ENCODE results near the gene SMARCA2. TPM values are rescaled to one million over a fixed set of nuclear protein-coding genes. Genes with fewer than 3 reads are reported as not detected.
A peak's percentile ranks its signal among the peaks of the same experiment; 100 is the strongest.

SMARCA2 gene
- total RNA-seq (2014; rRNA removed; shearing (Covaris generic)): 27.8 and 36.1 TPM in 2 replicates

GRCh38 chr9:2014696-2015580, at the start of gene SMARCA2:
TSS of gene SMARCA2 (plus strand) at chr9:2015347. CDS start at chr9:2029023, 13,676 bp downstream.
- peak; percentile 93 for DNase-seq (ENCODE audit: low spot score)

- no peak for DNase-seq (ENCODE audit: low spot score)
Observed at GRCh38 chr9:1966725-1967366, 48.3 kb upstream of the SMARCA2 start.

DNA sequence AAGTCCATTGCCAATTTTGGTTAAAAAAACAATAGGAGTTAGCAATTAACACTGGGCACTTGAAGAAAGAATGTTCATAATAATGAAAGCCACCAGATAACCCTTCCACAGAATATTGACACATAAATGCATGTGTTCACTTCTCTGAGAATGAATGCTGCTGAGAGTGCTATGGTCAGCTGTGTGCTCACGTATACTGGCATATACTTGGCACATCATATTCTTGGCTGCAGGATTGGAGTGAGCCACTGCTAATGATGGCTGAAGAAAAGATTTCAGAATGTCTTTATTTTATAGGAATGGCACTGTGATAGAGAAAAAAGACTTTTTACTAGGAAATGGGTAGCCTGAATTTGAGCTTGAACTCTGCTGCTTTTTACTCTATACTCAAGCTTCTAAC, 46.0 kb upstream of the SMARCA2 start:
- DNase-seq (ENCODE audit: low spot score): no peak

GRCh38 chr9:1969898-1970297, 45.2 kb upstream of the SMARCA2 start:
- no peak for DNase-seq (ENCODE audit: low spot score)

DNA sequence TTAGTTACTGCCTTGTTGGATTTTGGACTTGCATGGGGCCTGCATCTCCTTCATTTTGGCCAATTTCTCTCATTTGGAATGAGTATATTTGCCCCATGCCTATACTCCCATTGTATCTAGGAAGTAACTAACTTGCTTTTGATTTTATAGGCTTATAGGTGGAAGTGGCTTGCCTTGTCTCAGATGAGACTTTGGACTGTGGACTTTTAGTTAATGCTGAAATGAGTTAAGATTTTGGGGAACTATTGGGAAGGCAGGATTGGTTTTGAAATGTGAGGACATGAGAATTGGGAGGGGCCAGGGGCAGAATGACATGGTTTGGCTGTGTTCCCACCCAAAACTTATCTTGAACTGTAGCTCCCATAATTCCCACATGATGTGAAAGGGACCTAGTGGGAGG, 42.5 kb upstream of the SMARCA2 start:
- no peak for DNase-seq (ENCODE audit: low spot score)

DNA sequence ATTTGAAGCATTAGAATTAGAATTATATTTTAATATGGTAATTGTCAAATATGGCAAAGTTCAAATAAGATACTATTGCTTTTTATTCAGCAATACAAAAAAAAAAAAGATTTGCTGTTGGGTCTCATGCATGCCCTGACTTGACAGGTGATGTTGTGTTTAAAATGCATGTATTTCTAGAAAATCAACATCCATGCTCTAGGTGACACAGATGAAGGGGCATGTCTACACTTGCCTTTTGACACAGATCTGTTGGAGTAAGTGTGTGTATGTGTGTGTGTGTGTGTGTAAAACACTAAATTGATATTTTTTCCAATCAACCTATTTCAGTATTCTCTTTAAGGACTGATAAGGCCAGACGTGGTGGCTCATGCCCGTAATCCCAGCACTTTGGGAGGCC, 38.1 kb upstream of the SMARCA2 start:
- DNase-seq (ENCODE audit: low spot score): no peak

DNA sequence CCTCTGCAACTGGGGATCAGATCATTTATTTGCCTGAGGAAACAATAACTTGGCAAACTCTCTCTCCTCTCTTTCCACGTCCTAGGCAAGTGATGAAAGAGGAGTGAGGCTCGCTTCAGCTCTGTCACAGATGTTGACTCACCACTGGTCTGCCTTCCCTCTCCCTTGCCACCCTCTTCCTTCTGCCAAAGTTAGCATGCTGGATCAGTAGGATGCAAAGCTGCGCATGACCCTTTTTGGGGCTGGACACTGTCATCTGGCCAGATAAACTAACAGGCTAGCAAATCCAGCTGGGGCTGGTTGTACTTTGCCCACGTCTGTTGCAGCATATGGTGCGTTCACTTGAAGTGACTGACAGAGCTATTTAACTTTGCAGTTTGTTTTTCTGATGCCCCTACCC, 36.2 kb upstream of the SMARCA2 start:
- DNase-seq (ENCODE audit: low spot score): no peak

DNA sequence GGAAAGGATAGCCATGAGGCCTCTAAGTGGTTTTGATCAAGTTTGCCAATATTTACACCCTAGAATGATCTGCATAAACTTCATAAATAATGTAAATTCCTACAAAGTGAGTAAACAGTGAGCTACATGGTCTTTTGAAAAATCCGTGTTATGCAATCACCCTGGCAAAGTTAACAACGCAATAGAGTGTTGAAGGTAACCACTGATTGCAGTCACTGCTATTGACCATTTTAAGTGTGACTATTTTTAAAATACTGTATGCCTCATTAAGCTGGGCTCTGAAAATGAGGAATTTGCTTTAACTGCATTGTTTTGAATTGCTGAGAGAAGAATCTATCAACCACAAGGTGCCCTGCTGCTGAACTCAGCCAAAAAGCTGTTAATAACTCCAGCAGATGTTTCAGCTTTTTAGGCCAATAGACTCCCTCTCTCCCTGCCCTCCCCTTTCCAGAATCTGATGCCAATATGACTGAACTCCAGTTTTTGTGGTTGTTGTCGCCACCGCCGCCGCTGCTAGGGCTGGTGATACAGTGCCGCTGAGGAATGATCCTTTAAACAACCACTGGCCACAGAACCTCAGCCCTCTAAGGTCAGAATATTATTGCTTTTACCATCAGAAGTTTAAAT, 35.3 kb upstream of the SMARCA2 start:
- DNase-seq (ENCODE audit: low spot score): no peak

- DNase-seq (ENCODE audit: low spot score): no peak
Observed at GRCh38 chr9:1980387-1980786, 34.8 kb upstream of the SMARCA2 start.

DNA sequence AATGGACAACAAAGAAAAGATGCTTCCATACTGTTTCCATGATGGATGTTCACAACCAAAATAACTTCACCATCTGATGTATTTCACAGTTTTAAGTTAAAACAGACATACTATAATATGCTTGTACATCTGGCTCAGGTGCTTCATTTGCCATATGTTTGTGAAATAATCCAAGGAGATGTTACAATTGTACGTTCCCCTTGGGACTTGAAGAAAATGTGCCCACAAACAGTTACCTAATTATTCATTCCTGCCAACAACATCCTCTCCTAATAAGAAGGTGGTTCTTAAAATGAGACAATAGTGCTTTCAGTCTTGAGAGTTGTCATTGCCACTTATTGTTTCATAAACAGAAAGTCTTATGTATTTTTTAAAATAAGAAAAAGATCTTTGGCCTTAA, 33.1 kb upstream of the SMARCA2 start:
- DNase-seq (ENCODE audit: low spot score): no peak

DNA sequence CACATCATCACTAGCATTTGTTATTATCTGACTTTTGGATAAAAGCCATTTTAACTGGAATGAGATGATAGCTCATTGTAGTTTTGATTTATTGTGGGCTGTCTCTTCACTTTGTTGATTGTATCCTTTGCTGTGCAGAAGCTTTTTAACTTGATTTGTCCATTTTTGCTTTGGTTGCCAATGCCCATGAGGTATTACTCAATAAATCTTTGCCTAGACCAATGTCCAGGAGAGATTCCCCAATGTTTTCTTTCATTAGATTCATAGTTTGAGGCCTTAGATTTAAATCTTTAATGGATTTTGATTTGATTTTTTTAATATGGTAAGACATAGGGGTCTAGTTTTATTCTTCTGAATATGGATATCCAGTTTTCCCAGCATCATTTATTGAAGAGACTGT, 28.8 kb upstream of the SMARCA2 start:
- DNase-seq (ENCODE audit: low spot score): no peak

DNA sequence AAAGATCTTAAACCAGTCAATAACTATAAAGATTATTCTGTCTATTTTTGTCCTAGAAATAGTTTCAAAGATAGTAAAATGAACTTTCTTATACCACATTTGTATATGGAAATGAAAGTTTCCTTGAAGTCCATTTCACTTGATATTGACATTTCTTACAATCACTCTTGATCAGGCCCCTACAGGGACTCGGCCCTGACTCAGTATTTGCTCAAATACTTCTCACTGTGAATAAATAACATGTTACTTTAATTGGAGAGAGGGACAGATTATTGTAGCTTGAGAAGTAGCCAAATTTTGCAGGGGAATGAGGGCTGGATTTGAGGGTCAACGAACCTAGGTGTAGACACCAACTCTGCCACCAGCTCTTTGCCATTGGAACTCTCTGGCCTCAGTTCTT, 25.6 kb upstream of the SMARCA2 start:
- no peak for DNase-seq (ENCODE audit: low spot score)

GRCh38 chr9:1994180-1994579, 21.0 kb upstream of the SMARCA2 start:
- DNase-seq (ENCODE audit: low spot score): no peak

DNA sequence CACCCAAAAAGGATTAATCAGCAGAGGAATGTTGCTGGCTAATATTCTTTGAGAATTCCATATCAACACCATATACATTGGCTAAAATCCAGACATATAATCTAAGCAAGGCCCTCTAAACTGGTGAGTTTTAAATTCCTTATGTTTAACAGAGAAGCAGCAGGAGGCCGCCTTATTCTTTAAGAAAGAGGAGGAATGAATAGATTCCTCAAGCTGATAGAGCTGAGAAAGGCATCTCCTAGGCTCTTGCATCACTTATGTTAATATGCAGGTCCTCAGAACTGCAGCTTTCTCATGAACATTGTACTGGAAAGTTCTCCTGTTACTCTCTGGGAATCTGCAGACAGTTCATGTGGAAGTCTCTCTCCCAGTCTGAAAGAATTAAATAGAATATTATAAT, 20.1 kb upstream of the SMARCA2 start:
- DNase-seq (ENCODE audit: low spot score): no peak

- no peak for DNase-seq (ENCODE audit: low spot score)
Observed at GRCh38 chr9:1996156-1996555, 19.0 kb upstream of the SMARCA2 start.

DNA sequence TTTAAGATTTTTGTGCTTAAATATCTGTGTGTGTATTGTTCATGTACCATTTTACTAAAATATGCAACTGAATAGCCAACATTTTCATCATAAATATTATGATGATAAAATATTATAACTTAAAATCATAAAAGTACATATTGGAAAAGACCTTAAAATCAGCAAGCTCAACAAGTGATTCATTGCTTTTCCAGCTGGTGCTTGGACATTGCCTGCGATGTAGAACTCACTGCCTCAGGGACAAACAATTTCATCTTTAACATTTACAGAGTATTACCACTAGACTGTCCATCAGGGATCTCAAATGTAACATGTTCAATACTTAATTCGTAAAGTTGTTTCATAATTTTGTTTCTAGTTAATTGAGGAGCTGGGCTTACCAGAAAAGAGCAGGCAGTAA, 17.5 kb upstream of the SMARCA2 start:
- DNase-seq (ENCODE audit: low spot score): no peak

DNA sequence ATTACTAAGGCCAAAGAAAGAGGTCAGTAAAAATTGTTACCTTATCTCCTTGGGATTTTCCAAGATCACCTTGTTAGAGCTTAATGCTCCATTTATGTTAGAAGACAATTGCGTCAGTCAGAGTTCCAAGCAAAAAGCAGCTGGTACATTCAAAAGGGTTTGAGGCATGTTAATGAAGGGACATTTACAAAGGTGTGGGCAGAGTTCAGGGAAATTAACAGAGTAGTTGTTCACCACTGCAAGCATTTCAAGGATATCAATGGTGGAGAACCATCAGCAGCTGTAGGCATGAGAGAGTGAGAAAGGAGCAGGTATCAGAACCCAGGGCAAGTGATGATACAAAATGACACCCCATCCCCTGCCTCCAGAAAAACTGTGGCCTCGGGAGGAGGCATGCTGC, 17.0 kb upstream of the SMARCA2 start:
- no peak for DNase-seq (ENCODE audit: low spot score)

DNA sequence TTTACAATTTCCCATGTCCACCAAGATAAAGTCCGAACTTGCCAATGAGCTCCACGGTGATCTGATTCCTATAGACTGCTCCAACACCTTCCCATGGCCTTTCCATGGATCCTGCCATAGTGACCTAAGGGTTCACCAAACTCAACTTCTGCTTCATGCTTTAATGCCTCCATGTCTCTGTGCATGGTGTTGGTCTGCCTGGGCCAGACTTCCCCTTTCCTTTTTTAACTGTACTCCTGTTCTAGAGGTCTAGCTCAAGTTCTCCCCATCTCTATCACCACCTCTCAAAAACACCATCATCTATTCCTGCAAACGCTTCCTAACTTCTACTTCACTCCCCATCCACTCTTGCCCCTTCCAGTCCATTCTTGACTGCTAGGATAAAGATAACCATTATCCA, 14.8 kb upstream of the SMARCA2 start:
- DNase-seq (ENCODE audit: low spot score): no peak

DNA sequence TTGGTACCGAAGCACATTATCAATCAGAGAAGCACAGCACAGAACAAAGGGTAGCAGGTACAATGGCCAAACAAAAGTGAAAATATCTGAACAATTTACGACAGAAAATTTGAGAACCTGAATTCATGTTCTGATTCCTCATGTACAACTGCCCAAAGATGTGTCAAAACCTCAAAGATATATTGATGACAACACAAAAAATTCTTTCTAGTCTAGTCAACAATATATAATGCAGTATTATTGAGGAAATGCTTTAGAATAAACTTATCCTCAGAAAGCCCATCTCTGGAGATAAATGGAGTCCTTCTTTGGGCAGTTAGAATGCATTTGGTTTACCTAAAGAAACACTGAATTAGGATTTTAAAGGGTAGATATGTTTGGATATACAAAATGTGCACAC, 6.8 kb upstream of the SMARCA2 start:
- no peak for DNase-seq (ENCODE audit: low spot score)

GRCh38 chr9:2012347-2012746, 2.8 kb upstream of the SMARCA2 start:
- DNase-seq (ENCODE audit: low spot score): no peak

DNA sequence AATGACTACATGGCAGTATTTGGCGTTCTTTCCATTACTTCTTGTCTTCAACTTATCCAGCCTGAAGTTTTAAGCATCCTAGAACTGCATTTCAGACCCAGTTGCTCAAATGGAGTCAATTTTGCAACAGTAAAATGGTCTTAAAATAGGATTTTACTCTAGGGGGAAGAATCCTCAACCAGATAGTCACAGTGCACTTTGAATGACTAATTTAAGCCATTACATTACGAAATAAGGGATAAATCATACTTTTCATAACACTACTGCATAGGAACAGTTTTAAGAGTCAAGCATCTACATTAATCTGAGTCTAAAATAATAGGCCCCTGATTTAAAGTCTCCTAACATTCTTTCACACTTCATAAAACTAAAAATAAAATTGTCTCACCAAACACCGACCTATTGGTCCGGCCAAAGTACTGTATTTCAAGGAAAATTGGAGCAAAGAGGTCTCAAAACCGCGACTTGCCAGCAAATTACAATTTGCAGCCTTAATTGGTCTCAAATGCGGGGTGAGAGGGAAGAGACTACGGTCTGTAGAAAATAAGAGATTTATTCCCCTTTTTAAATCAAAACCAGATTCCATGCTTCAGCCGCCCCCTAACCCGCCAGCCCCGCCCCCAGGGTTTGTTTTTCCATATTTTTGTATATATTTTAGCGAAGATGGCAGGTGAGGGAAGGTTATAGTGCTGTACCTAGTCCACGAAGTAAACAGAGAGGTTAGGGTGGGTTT, 1.2 kb upstream of the SMARCA2 start:
- DNase-seq (ENCODE audit: low spot score): no peak

All from HT-29 (cell line).